Neuron (in vitro differentiated cells): ENCODE data around the gene CCS.

ENCODE experiments used
- H2AFZ ChIP-seq: one replicate; pipeline ENCODE4 v1.6.1; 2013; ENCODE audit warnings: low read depth, mild to moderate bottlenecking, inconsistent platforms, low read length, moderate library complexity
- H3K27me3 ChIP-seq: one replicate; pipeline ENCODE4 v1.6.1; 2013; ENCODE audit warnings: low read length; ENCODE audit not compliant: insufficient read depth
- H3K36me3 ChIP-seq: one replicate; pipeline ENCODE4 v1.6.1; 2013; ENCODE audit warnings: low read length; ENCODE audit not compliant: insufficient read depth
- H3K4me1 ChIP-seq: one replicate; pipeline ENCODE4 v1.6.1; 2013; ENCODE audit warnings: low read length; ENCODE audit not compliant: insufficient read depth
- H3K4me3 ChIP-seq: 2 replicates; pipeline ENCODE4 v1.5.1; 2013; ENCODE audit warnings: mild to moderate bottlenecking, low read length, moderate library complexity
- H3K9me3 ChIP-seq: one replicate; pipeline ENCODE4 v1.6.1; 2013; ENCODE audit warnings: low read length

The CCS gene

GRCh38 chr11:66651016-66651415 lies 58.0 kb downstream of the CCS start:
- H3K36me3 ChIP-seq: peaks cover 64% of the 10 kb centered on the region
- no peaks in the 10 kb centered on the region for H3K4me1 ChIP-seq

DNA sequence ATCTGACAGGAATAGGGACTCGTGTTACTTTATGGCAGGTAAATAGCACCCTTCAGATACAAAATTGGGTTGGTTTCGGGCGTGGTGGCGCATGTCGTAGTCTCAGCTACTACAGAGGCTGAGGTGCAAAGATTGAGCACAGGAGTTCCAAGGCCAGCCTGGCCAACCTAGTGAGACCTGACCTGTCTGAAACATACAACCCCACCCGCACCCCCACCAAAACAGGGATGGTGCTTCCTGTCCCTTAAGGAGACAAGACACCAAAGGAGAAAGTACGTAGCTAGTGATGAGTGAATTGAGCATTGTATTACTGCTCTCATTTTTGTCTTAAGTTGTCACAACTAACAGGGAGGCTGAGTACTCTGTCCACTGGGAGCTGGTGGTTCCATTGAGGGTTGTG lies 59.7 kb downstream of the CCS start:
- H3K9me3 ChIP-seq: no peaks in the 10 kb centered on the region

More at GRCh38 chr11:66651016-66651415, 58.0 kb downstream of the CCS start:
- Histone ChIP-seq H2AFZ (no peak overlapping the region), H3K27me3 (no peaks in the 10 kb centered on the region), H3K9me3 (no peaks in the 10 kb centered on the region), H3K4me3 (no peak overlapping the region)

DNA sequence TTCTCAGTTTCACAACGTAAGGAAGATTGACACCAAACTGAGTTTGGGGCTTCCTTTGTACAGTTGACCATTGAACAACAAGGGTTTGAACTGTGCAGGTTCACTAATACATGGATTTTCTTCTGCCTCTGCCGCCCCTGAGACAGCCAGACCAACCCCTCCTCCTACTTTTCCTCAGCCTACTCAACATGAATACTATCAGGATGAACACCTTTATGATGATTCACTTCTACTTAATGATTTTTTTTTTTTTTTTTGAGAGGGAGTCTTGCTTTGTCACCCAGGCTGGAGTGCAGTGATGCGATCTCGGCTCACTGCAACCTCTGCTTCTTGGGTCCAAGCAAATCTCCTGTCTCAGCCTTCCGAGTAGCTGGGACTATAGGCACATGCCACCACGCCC lies 60.1 kb downstream of the CCS start:
- no peak overlapping the region for H2AFZ ChIP-seq
- H3K9me3 ChIP-seq: no peaks in the 10 kb centered on the region
- H3K27me3 ChIP-seq: no peaks in the 10 kb centered on the region
- no peak overlapping the region for H3K4me3 ChIP-seq
- no peaks in the 10 kb centered on the region for H3K4me1 ChIP-seq
- H3K36me3 ChIP-seq: peaks cover 55% of the 10 kb centered on the region

More for the DNA sequence above, 59.7 kb downstream of the CCS start:
- Histone ChIP-seq H3K36me3 (peaks cover 54% of the 10 kb centered on the region), H3K4me3 (no peak overlapping the region), H3K4me1 (no peaks in the 10 kb centered on the region), H3K27me3 (no peaks in the 10 kb centered on the region), H2AFZ (no peak overlapping the region)
